Breast epithelium (tissue), 4 donors: Measurements from ENCODE around the gene SSC5D. TPM values are rescaled to one million over a fixed set of nuclear protein-coding genes. Genes with fewer than 3 reads are reported as not detected.

ENCODE experiments used
- DNase-seq, 2 donors: peaks; one replicate each; pipeline ENCODE4 v3.0.0-alpha.2; 2019; ENCODE audit warnings: low spot score in 2 of 2
- H3K27ac ChIP-seq, 2 donors: fragments of 200-600 bp; sonication (generic) in 1 of 2; one replicate each; pipeline ENCODE4 v1.5.1; 2016 to 2019; ENCODE audit warnings: mild to moderate bottlenecking in 1 of 2
- H3K27me3 ChIP-seq, 2 donors: fragments of 200-600 bp; sonication (generic) in 1 of 2; one replicate each; pipeline versions ENCODE4 v1.5.1 to v1.6.0; 2017 to 2019; ENCODE audit warnings: control low read depth in 1 of 2, mild to moderate bottlenecking in 1 of 2
- H3K36me3 ChIP-seq: fragments of 200-600 bp; one replicate; pipeline ENCODE4 v1.5.1; 2019
- H3K4me1 ChIP-seq, 2 donors: fragments of 200-600 bp; sonication (generic); one replicate each; pipeline ENCODE4 v1.5.1; 2016 to 2019; ENCODE audit warnings: control low read depth in 1 of 2
- H3K4me3 ChIP-seq, 3 donors: fragments of 200-600 bp; sonication (generic); 1 replicate in 2 of 3; 2 replicates in 1 of 3; pipeline ENCODE4 v1.5.1; 2016 to 2019; ENCODE audit warnings: mild to moderate bottlenecking in 3 of 3, moderate library complexity in 2 of 3
- H3K9me3 ChIP-seq, 2 donors: fragments of 200-600 bp; sonication (generic) in 1 of 2; one replicate each; pipeline ENCODE4 v1.5.1; 2016 to 2019; ENCODE audit warnings: control low read depth in 1 of 2
- POLR2A ChIP-seq: fragments of 450-650 bp; IDR thresholded peaks from one replicate; pipeline ENCODE4 v1.6.1; 2016; ENCODE audit warnings: antibody characterized with exemption, mild to moderate bottlenecking, moderate library complexity
- POLR2AphosphoS5 ChIP-seq, 3 donors: sonication (generic); formaldehyde crosslinking; IDR thresholded peaks; one replicate each; pipeline ENCODE4 v1.6.1; 2017; ENCODE audit warnings: antibody characterized with exemption in 3 of 3
- intact Hi-C: fragments of 100-400 bp; cut with DNase I; formaldehyde crosslinking; loops from one replicate; pipeline ENCODE4 v1.15.1; 2023; ENCODE audit warnings: low total_unique reads
- total RNA-seq, 3 donors: library from RNA; depleted of rRNA; stranded (reverse); fragments of >200 nt; gene quantifications; one replicate each; pipeline ENCODE4 v1.1.0, GENCODE V29; 2016
- TF ChIP-seq, protein P1 (sequence below), 3 donors: fragments of 450-650 bp; IDR thresholded peaks; one replicate each; pipeline ENCODE4 v1.5.1; 2016 to 2017; ENCODE audit warnings: antibody characterized with exemption in 3 of 3, mild to moderate bottlenecking in 3 of 3, moderate library complexity in 3 of 3

Gene SSC5D
- total RNA-seq, 3 donors from 2014 or later = 3.6 to 7.2 (median 3.8) TPM

DNA sequence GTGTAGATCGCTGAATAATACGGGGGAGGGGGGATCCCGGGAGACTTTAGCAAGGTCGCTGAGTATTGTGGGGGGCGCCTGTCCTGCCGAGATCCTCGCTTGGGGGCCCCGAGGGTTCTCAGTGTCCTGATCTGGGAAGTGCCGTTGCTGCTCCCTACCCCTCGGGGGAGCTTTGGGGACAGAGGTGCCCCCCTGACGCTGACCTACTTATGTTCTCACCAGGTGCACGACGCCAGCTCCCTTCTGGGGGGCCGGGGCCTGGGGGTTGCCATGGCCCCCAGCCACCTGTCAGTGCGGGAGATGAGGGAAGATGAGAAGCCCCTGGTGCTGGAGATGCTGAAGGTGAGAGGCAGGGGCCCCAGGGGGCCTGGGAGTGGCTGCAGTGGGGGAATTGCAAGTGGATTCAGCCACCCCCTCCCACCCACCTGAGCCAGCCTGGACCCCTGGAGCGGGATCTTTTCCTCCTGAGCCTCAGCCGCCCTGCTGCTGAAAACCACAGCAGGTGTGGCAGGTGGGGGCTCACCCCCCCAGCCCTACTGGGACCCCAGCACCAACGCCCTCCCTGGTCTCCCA, 2.7 kb upstream of the SSC5D start:
- Histone ChIP-seq H3K4me1 (peaks cover 22 to 23% of the 10 kb centered on the region in 2 donors), H3K9me3 (no peaks in the 10 kb centered on the region)
- no peak for DNase-seq

DNA sequence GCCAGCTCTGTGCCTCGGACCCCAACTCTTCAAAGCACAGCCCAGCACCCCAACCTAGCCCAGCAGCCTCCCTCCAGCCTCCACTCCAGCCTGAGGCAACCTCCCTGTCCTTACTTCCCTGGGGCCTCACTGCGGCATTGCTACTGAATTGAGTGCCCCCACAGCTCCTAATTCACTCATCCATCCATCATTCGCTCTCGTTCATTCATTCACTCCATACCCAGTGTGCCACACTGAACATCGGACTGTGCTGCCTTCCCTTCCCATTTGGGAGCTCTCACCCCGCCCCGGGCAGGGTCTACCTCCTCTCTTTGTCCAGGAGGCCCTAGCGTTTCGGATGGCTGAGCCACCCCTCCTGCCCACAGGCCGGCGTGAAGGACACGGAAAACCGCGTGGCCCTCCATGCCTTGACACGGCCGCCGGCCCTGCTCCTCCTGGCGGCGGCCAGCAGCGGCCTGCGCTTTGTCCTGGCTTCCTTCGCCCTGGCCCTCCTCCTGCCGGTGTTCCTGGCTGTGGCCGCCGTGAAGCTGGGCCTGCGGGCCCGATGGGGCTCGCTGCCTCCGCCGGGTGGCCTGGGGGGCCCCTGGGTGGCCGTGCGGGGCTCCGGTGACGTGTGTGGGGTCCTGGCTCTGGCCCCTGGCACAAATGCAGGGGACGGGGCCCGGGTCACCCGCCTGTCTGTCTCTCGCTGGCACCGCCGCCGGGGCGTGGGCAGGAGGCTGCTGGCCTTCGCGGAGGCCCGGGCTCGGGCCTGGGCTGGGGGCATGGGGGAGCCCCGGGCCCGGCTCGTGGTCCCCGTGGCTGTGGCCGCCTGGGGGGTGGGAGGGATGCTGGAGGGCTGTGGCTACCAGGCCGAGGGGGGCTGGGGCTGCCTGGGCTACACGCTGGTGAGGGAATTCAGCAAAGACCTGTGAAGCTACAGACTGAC, 1.9 kb upstream of the SSC5D start:
- DNase-seq = no peak
- Histone ChIP-seq H3K4me1 (peaks cover 22 to 23% of the 10 kb centered on the region in 2 donors), H3K27me3 (no peaks in the 10 kb centered on the region), H3K36me3 (no peaks in the 10 kb centered on the region), H3K4me3 (peak overlapping the region in 2 of 3 donors; percentile 64 to 76), H3K9me3 (no peaks in the 10 kb centered on the region), H3K27ac (peak overlapping the region; percentile 92 to 96)
- no peak for TF ChIP-seq POLR2A
- TF ChIP-seq, protein P1, sequence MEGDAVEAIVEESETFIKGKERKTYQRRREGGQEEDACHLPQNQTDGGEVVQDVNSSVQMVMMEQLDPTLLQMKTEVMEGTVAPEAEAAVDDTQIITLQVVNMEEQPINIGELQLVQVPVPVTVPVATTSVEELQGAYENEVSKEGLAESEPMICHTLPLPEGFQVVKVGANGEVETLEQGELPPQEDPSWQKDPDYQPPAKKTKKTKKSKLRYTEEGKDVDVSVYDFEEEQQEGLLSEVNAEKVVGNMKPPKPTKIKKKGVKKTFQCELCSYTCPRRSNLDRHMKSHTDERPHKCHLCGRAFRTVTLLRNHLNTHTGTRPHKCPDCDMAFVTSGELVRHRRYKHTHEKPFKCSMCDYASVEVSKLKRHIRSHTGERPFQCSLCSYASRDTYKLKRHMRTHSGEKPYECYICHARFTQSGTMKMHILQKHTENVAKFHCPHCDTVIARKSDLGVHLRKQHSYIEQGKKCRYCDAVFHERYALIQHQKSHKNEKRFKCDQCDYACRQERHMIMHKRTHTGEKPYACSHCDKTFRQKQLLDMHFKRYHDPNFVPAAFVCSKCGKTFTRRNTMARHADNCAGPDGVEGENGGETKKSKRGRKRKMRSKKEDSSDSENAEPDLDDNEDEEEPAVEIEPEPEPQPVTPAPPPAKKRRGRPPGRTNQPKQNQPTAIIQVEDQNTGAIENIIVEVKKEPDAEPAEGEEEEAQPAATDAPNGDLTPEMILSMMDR (IDR thresholded peaks at IDR 0.05) = peak in 1 of 3 donors; percentile 37
- TF ChIP-seq POLR2AphosphoS5 (IDR thresholded peaks at IDR 0.05) = no peak
- intact Hi-C loops = no loop called here

More for the DNA sequence above, 2.7 kb upstream of the SSC5D start:
- Histone ChIP-seq H3K36me3 (no peaks in the 10 kb centered on the region), H3K27ac (peak overlapping the region; percentile 92 to 96), H3K27me3 (no peaks in the 10 kb centered on the region), H3K4me3 (peak overlapping the region; percentile 51 to 76 (median 64))
- intact Hi-C loops = no loop called here
- TF ChIP-seq POLR2A (no peak), POLR2AphosphoS5 (IDR thresholded peaks at IDR 0.05) (no peak)
- TF ChIP-seq, protein P1 (IDR thresholded peaks at IDR 0.05) = no peak

DNA sequence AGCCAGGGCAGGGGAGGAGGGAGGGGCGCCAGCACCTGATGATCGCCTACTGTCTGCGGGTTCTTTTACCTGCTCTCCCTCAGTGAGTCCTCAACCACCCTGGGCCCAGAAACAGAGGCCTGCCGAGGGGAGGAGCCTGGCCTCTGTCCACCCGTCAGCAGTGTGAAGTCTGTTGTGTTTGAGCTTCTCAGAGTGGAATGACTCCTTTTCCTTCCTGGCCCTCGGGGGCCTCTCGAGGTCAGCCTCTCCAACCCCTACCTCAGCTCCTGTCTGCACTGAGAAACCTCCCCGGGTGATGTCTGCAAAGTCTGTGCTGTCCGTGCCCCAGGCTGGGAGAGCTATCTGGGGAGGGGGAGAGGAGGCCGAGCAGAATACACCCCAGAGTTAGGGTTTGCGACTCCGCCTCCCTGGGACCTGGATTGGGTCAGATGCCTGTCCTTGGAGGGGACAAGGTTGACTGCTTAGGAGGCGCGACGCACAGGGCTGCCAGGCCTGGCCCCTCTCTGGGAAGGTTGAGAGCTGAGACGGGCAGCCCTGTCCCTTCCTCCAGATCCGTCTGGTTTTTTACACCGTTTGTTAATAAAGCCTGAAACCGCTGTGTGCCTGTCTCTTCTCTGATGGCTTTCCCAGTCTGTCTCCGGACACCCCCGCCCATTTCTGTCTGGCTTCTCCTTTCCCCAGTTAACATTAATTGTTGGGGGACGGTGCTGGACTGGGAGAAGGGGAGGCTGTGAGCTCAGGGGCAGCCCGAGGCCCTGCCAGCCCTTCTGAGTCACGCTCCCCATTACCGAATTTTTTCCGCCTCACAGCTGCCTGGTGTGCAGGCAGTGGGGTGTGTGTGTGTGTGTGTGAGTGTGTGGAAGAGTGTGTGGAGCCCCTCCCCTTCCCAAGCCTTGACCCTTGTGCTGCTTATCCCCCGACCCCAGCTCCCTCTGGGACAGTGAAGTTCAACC, 989 bp upstream of the SSC5D start:
- Histone ChIP-seq H3K9me3 (no peaks in the 10 kb centered on the region), H3K27ac (peak overlapping the region; percentile 92 to 96), H3K36me3 (no peaks in the 10 kb centered on the region), H3K4me1 (peaks cover 22 to 23% of the 10 kb centered on the region in 2 donors), H3K27me3 (no peaks in the 10 kb centered on the region), H3K4me3 (peak overlapping the region in 2 of 3 donors; percentile 64 to 76)
- TF ChIP-seq POLR2A (no peak), POLR2AphosphoS5 (IDR thresholded peaks at IDR 0.05) (peak in 1 of 3 donors; percentile 33)
- TF ChIP-seq, protein P1 (IDR thresholded peaks at IDR 0.05) = no peak
- intact Hi-C loops = loop anchor here (1.0 kb wide), 1 partner anchor 18 kb away; no protein-coding TSS in a partner anchor
- peak in 1 of 2 donors; percentile 68 for DNase-seq

DNA sequence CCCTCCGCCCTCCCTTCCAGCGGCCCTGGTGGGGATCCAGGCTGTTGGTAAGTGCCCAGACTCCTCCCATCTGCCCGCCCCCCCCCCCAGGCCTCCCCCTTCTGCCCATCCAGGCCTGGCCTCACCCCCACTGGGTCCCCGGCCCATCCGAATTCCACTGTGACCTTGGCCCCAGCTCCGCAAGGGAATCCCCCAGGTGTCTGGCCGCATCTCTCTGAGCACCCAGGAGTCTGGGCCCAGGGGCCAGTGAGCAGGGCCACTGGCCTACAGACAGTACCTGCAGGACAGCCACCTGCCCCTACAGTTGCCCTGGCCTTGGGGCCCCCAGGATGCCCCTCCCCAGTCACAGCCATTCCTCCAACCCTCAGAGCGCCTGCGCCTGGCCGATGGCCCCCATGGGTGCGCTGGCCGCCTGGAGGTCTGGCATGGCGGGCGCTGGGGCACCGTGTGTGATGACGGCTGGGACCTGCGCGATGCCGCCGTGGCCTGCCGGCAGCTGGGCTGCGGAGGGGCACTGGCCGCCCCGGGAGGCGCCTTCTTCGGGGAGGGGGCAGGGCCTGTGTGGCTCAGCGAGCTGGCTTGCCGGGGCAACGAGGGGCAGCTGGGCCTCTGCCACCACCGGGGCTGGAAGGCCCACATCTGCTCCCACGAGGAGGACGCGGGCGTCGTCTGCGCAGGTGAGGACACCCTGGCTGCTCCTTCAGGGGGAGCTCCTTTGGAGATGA, 912 bp downstream of the SSC5D start:
- Histone ChIP-seq H3K9me3 (no peaks in the 10 kb centered on the region), H3K4me1 (peaks cover 22 to 28% of the 10 kb centered on the region in 2 donors), H3K27me3 (peaks cover 0 to 3% of the 10 kb centered on the region in 2 donors), H3K4me3 (no peak overlapping the region), H3K36me3 (no peaks in the 10 kb centered on the region), H3K27ac (peak overlapping the region; percentile 92 to 96)
- DNase-seq = no peak
- intact Hi-C loops = no loop called here
- no peak for TF ChIP-seq POLR2A
- no peak for TF ChIP-seq POLR2AphosphoS5 (IDR thresholded peaks at IDR 0.05)
- TF ChIP-seq, protein P1 (IDR thresholded peaks at IDR 0.05) = no peak
